ENCODE measurements around the gene APOBEC3F.
A peak's percentile ranks its signal among the peaks of the same experiment; 100 is the strongest.

Gene APOBEC3F

DNA sequence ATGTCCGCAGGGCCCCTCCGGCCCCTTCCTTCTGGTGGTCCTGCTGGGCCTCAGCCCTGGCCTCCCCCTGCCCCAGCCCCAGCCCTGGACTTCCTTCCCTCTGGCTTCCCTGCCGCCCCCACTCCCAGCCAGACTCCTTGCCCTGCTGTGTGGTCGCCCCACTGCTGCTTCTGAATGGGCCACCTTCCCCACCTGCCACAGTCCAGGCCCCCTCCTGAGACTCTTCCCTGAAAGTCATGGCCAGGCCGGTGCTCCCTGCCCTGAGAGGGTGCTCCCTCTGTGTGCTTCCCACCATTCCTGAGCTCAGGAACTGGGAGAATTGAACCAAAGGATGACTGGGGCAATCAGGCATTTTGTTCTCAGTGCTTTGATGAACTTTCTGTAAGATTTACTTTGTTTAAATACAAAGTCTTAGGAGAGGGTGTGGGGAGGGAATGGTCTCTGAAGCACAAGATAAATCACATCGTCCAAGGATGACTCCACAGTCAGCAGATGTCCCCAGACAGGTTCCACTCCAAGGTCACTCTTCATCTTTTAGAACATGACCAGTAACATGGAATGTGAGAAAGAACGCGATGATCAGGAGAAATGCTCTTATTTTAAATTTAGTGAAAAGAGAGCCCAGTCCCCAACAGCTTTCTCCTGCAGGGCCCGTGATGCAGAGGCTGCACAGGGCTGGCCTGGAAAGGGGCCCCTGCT, 19.0 kb upstream of the APOBEC3F start:
- peaks cover 35% of the 10 kb centered on the region for H3K4me1 ChIP-seq (ENCODE audit: control insufficient read depth, low read length)
- H3K4me2 ChIP-seq (ENCODE audit: low read length) = peak overlapping the region; percentile 68
- no peaks in the 10 kb centered on the region for H3K9me3 ChIP-seq (ENCODE audit: control insufficient read depth, insufficient read depth, low read length)
- H3K36me3 ChIP-seq (ENCODE audit: control insufficient read depth, low read length) = peaks cover 5% of the 10 kb centered on the region; the same call in 1 of the 2 replicates
- peak overlapping the region; percentile 33 for H3K27ac ChIP-seq (ENCODE audit: low read depth, low read length)
- no peaks in the 10 kb centered on the region for H3K9me2 ChIP-seq (replicated peaks; ENCODE audit: control insufficient read depth, low read length)
- no peaks in the 10 kb centered on the region for H4K20me1 ChIP-seq (ENCODE audit: control insufficient read depth, insufficient read depth, low read depth, low read length)
- peak overlapping the region; percentile 70 for H3K4me3 ChIP-seq (ENCODE audit: low read length)
- H3K27me3 ChIP-seq (ENCODE audit: control insufficient read depth, low read length) = no peaks in the 10 kb centered on the region
- H3F3A ChIP-seq (ENCODE audit: control insufficient read depth, insufficient read depth) = peaks cover 8% of the 10 kb centered on the region; the same call in 1 of the 2 replicates
- TF ChIP-seq, protein P1, sequence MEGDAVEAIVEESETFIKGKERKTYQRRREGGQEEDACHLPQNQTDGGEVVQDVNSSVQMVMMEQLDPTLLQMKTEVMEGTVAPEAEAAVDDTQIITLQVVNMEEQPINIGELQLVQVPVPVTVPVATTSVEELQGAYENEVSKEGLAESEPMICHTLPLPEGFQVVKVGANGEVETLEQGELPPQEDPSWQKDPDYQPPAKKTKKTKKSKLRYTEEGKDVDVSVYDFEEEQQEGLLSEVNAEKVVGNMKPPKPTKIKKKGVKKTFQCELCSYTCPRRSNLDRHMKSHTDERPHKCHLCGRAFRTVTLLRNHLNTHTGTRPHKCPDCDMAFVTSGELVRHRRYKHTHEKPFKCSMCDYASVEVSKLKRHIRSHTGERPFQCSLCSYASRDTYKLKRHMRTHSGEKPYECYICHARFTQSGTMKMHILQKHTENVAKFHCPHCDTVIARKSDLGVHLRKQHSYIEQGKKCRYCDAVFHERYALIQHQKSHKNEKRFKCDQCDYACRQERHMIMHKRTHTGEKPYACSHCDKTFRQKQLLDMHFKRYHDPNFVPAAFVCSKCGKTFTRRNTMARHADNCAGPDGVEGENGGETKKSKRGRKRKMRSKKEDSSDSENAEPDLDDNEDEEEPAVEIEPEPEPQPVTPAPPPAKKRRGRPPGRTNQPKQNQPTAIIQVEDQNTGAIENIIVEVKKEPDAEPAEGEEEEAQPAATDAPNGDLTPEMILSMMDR (IDR thresholded peaks at IDR 0.05; ENCODE audit: low read depth, low read length, poor library complexity, severe bottlenecking) = no peak
- TF ChIP-seq EZH2phosphoT487 (IDR thresholded peaks at IDR 0.05; ENCODE audit: borderline replicate concordance, low read length) = no peak
- peaks cover 6% of the 10 kb centered on the region; the same call in 1 of the 2 replicates for H3K79me2 ChIP-seq (ENCODE audit: control insufficient read depth, low read length)

DNA sequence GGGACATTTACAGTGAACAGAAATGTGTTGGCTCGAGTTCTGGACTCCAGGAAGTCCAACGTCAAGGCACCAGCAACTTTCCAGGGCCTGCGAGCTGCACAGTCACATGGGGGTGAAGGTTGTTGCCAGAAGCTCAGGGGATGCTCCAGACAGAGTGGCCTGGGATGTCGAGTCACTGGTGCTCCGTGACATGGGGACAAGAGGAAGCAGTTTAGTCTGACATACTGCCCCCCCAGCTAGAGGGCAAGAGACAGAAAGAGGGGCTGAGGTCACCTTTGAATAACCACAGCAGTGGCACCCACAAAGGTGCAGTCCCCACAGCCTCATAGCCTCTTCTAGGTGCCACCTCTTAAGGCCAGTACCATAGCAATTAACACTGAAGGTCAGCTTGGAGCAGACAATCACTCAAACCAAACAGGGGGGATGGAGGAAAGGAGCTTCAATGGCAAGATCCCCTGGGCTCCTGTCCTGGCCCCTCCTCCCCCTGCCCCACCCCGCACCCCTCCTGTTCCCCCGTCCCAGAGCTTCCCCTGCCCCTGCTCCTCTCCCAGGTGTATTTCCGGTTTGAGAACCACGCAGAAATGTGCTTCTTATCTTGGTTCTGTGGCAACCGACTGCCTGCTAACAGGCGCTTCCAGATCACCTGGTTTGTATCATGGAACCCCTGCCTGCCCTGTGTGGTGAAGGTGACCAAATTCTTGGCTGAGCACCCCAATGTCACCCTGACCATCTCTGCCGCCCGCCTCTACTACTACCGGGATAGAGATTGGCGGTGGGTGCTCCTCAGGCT, 15.9 kb upstream of the APOBEC3F start:
- no peak overlapping the region for H3K4me3 ChIP-seq (ENCODE audit: low read length)
- H3K4me2 ChIP-seq (ENCODE audit: low read length) = no peak overlapping the region

DNA sequence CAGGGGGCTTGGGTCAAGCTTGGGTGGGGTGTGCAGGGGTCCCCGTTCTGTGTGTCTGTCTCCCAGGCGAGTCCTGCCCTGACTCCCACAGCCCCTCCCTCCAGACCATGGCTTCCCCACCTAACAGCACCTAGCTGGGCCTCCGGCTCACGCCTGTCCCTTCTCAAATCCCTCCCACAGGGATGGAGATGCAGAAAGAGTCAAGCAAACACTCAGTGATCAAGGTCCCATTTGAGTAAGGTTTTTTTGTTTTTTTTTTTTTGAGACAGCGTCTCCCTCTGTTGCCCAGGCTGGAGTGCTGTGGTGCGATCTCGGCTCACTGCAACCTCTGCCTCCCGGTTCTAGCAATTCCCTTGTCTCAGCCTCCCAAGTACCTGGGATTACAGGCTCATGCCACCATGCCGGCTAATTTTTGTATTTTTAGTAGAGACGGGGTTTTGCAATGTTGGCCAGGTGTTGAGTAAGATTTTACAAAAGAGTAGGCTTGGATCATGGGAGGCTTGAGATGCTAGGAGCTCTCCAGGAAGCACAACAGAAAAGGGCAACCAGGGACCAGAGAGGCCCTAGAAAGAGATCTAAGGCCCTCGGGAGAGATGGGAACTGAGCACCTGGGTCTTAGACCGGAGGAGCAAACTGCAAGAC, 14.0 kb upstream of the APOBEC3F start:
- Histone ChIP-seq H3K9me3 (ENCODE audit: control insufficient read depth, insufficient read depth, low read length) (no peaks in the 10 kb centered on the region), H3K4me1 (ENCODE audit: control insufficient read depth, low read length) (peaks cover 21% of the 10 kb centered on the region), H3K79me2 (ENCODE audit: control insufficient read depth, low read length) (peaks cover 3% of the 10 kb centered on the region; the same call in 1 of the 2 replicates), H3K9me2 (replicated peaks; ENCODE audit: control insufficient read depth, low read length) (no peaks in the 10 kb centered on the region), H3K27me3 (ENCODE audit: control insufficient read depth, low read length) (no peaks in the 10 kb centered on the region), H3K4me2 (ENCODE audit: low read length) (no peak overlapping the region), H3K4me3 (ENCODE audit: low read length) (no peak overlapping the region), H3F3A (ENCODE audit: control insufficient read depth, insufficient read depth) (no peaks in the 10 kb centered on the region), H4K20me1 (ENCODE audit: control insufficient read depth, insufficient read depth, low read depth, low read length) (no peaks in the 10 kb centered on the region), H3K36me3 (ENCODE audit: control insufficient read depth, low read length) (peaks cover 5% of the 10 kb centered on the region; the same call in 1 of the 2 replicates), H3K27ac (ENCODE audit: low read depth, low read length) (no peak overlapping the region)
- TF ChIP-seq, protein P1 (IDR thresholded peaks at IDR 0.05; ENCODE audit: low read depth, low read length, poor library complexity, severe bottlenecking) = no peak
- TF ChIP-seq EZH2phosphoT487 (IDR thresholded peaks at IDR 0.05; ENCODE audit: borderline replicate concordance, low read length) = no peak

More for the DNA sequence above, 15.9 kb upstream of the APOBEC3F start:
- Histone ChIP-seq H4K20me1 (ENCODE audit: control insufficient read depth, insufficient read depth, low read depth, low read length) (no peaks in the 10 kb centered on the region), H3K9me2 (replicated peaks; ENCODE audit: control insufficient read depth, low read length) (no peaks in the 10 kb centered on the region), H3K27ac (ENCODE audit: low read depth, low read length) (no peak overlapping the region), H3K4me1 (ENCODE audit: control insufficient read depth, low read length) (peaks cover 35% of the 10 kb centered on the region), H3F3A (ENCODE audit: control insufficient read depth, insufficient read depth) (no peaks in the 10 kb centered on the region), H3K36me3 (ENCODE audit: control insufficient read depth, low read length) (peaks cover 5% of the 10 kb centered on the region; the same call in 1 of the 2 replicates), H3K9me3 (ENCODE audit: control insufficient read depth, insufficient read depth, low read length) (no peaks in the 10 kb centered on the region), H3K79me2 (ENCODE audit: control insufficient read depth, low read length) (peaks cover 6% of the 10 kb centered on the region; the same call in 1 of the 2 replicates), H3K27me3 (ENCODE audit: control insufficient read depth, low read length) (no peaks in the 10 kb centered on the region)
- TF ChIP-seq, protein P1 (IDR thresholded peaks at IDR 0.05; ENCODE audit: low read depth, low read length, poor library complexity, severe bottlenecking) = no peak
- no peak for TF ChIP-seq EZH2phosphoT487 (IDR thresholded peaks at IDR 0.05; ENCODE audit: borderline replicate concordance, low read length)

Measured in DOHH2 (cell line).